Measurements from ENCODE around the gene TMEM217.

GRCh38 chr6:37241131-37241530, 16.8 kb downstream of the TMEM217 start:
- TF ChIP-seq CTCF (conservative IDR thresholded peaks at IDR 0.05 in 1 of 2, IDR thresholded peaks at IDR 0.05 in 1 of 2; ENCODE audit: extremely low read depth in 1 of 2, insufficient read depth in 1 of 2, low read depth in 1 of 2, low read length in 2 of 2) (no peak), EZH2 (IDR thresholded peaks at IDR 0.05; ENCODE audit: borderline replicate concordance, low read length) (no peak)

All from mammary epithelial cell (primary cell).